A549 (cell line): ENCODE data around the gene MRPS34. TPM values are rescaled to one million over a fixed set of nuclear protein-coding genes. Genes with fewer than 3 reads are reported as not detected.
A peak's percentile ranks its signal among the peaks of the same experiment; 100 is the strongest.

ENCODE experiments used
- ATAC-seq, 2 experiments: fragments of 200-7000 bp in 1 of 2; fragments of >200 bp in 1 of 2; cut with Nextera tagmentation in 1 of 2; cut with Tn5 transposase in 1 of 2; 3 replicates each; pipeline versions ENCODE4 v1.8.0 to v1.9.1; 2018 to 2020; ENCODE audit warnings: mild to moderate bottlenecking in 1 of 2, moderate library complexity in 1 of 2
- CTCF ChIA-PET: fragments of 300-600 bp; sonication (Branson Sonifier 250); formaldehyde crosslinking; extraction: SDS; loops from one replicate; lab custom pipeline; 2021; ENCODE audit warnings: antibody characterized with exemption, inconsistent platforms; lab: Yijun Ruan, JAX
- POLR2A ChIA-PET: fragments of 350-600 bp; formaldehyde crosslinking; extraction: SDS; loops from one replicate; lab custom pipeline; 2021; ENCODE audit warnings: antibody characterized with exemption, inconsistent platforms; lab: Yijun Ruan, JAX
- DNase-seq, 2 experiments: peaks; one replicate each; pipeline versions ENCODE4 v3.0.0 to v3.0.0-alpha.2; 2011 to 2016; ENCODE audit warnings: low read depth in 1 of 2, low spot score in 1 of 2
- FAIRE-seq: peaks from 2 replicates; lab custom pipeline; 2011; peaks lifted over from hg19 to GRCh38; lab: Jason Lieb, UNC
- H3K27ac ChIP-seq, 2 experiments: fragments of >200 bp; sonication (Bioruptor Twin); formaldehyde crosslinking; 3 replicates each; pipeline ENCODE4 v1.5.1; 2016 to 2017
- H3K4me1 ChIP-seq: fragments of >200 bp; sonication (Bioruptor Twin); formaldehyde crosslinking; 3 replicates; pipeline ENCODE4 v1.6.1; 2016
- H3K4me2 ChIP-seq: fragments of >200 bp; sonication (Bioruptor Twin); formaldehyde crosslinking; 3 replicates; pipeline ENCODE4 v1.6.1; 2016
- H3K4me3 ChIP-seq: fragments of >200 bp; sonication (Bioruptor Twin); formaldehyde crosslinking; 3 replicates; pipeline ENCODE4 v1.5.1; 2016
- H3K9me3 ChIP-seq: fragments of >200 bp; sonication (Bioruptor Twin); formaldehyde crosslinking; 3 replicates; pipeline ENCODE4 v1.6.1; 2016
- CBX2 ChIP-seq: fragments of 200-600 bp; sonication (generic); IDR thresholded peaks from 2 replicates; pipeline ENCODE4 v1.6.1; 2016; ENCODE audit warnings: low read depth, mild to moderate bottlenecking, borderline replicate concordance
- CBX8 ChIP-seq: fragments of 200-600 bp; sonication (generic); IDR thresholded peaks from 2 replicates; pipeline ENCODE4 v1.6.1; 2016
- EHF ChIP-seq: fragments of 250-450 bp; sonication (Bioruptor Pico); IDR thresholded peaks from 2 replicates; pipeline ENCODE4 v1.5.0; 2020; ENCODE audit warnings: mild to moderate bottlenecking
- EP300 ChIP-seq, 2 experiments: fragments of >200 bp; sonication (Bioruptor Twin); formaldehyde crosslinking; IDR thresholded peaks; 2 replicates in 1 of 2; 3 replicates in 1 of 2; pipeline ENCODE4 v1.6.1; 2016 to 2017
- FOSL2 ChIP-seq, 2 experiments: fragments of 450-650 bp in 1 of 2; fragments of >200 bp in 1 of 2; sonication (Bioruptor Twin) in 1 of 2; formaldehyde crosslinking; IDR thresholded peaks; 2 replicates each; pipeline versions ENCODE4 v1.5.0 to v1.6.1; 2016 to 2020; ENCODE audit warnings: mild to moderate bottlenecking in 1 of 2, moderate library complexity in 1 of 2
- FOXS1 ChIP-seq: fragments of 250-450 bp; sonication (Bioruptor Pico); IDR thresholded peaks from 2 replicates; pipeline ENCODE4 v1.5.0; 2020; ENCODE audit warnings: mild to moderate bottlenecking, moderate library complexity
- HDAC2 ChIP-seq: fragments of 200-600 bp; sonication (generic); IDR thresholded peaks from 2 replicates; pipeline ENCODE4 v1.6.1; 2016
- HOXB5 ChIP-seq: fragments of 250-450 bp; sonication (Bioruptor Pico); IDR thresholded peaks from 2 replicates; pipeline ENCODE4 v1.5.0; 2020; ENCODE audit warnings: mild to moderate bottlenecking, moderate library complexity
- JUNB ChIP-seq: fragments of >200 bp; sonication (Bioruptor Twin); formaldehyde crosslinking; IDR thresholded peaks from 2 replicates; pipeline ENCODE4 v1.6.1; 2016
- KDM1A ChIP-seq: fragments of 200-600 bp; sonication (generic); IDR thresholded peaks from 2 replicates; pipeline ENCODE4 v1.6.1; 2016; ENCODE audit warnings: low read depth, mild to moderate bottlenecking
- MAFK ChIP-seq: fragments of 450-650 bp; IDR thresholded peaks from 2 replicates; pipeline ENCODE4 v1.6.1; 2014; ENCODE audit not compliant: partially characterized antibody
- MAZ ChIP-seq: fragments of 150-350 bp; IDR thresholded peaks from 2 replicates; pipeline ENCODE4 v1.6.1; 2014; ENCODE audit warnings: antibody characterized with exemption, low read depth, low read length, borderline replicate concordance
- MYC ChIP-seq: IDR thresholded peaks from 2 replicates; pipeline ENCODE4 v1.6.1; 2012; ENCODE audit warnings: mild to moderate bottlenecking, inconsistent platforms, low read length, improper control_type of control experiment, borderline replicate concordance
- NPAS2 ChIP-seq: fragments of 250-450 bp; sonication (Bioruptor Pico); IDR thresholded peaks from 2 replicates; pipeline ENCODE4 v1.8.0; 2022; ENCODE audit warnings: mild to moderate bottlenecking, moderate library complexity, borderline replicate concordance
- POLR2AphosphoS2 ChIP-seq: conservative IDR thresholded peaks from 2 replicates; pipeline ENCODE4 v1.6.1; 2012; ENCODE audit warnings: low read length, improper control_type of control experiment, inconsistent platforms
- RARB ChIP-seq: fragments of 250-450 bp; sonication (Bioruptor Pico); IDR thresholded peaks from 2 replicates; pipeline ENCODE4 v1.8.0; 2021; ENCODE audit warnings: mild to moderate bottlenecking, moderate library complexity
- RCOR1 ChIP-seq: fragments of 150-350 bp; IDR thresholded peaks from 2 replicates; pipeline ENCODE4 v1.6.1; 2014; ENCODE audit warnings: antibody characterized with exemption, low read length, low read depth
- RFX5 ChIP-seq: fragments of 450-650 bp; IDR thresholded peaks from 2 replicates; pipeline ENCODE4 v1.7.1; 2014; ENCODE audit warnings: antibody characterized with exemption, mild to moderate bottlenecking, moderate library complexity
- SREBF2 ChIP-seq: fragments of 450-650 bp; IDR thresholded peaks from 2 replicates; pipeline ENCODE4 v1.6.1; 2014; ENCODE audit warnings: mild to moderate bottlenecking, moderate library complexity
- ZC3H11A ChIP-seq: fragments of 450-650 bp; IDR thresholded peaks from 2 replicates; pipeline ENCODE4 v1.6.1; 2014; ENCODE audit warnings: antibody characterized with exemption, mild to moderate bottlenecking
- ZNF302 ChIP-seq: fragments of 250-450 bp; sonication (Bioruptor Pico); IDR thresholded peaks from 2 replicates; pipeline ENCODE4 v1.9.0; 2021; ENCODE audit warnings: inconsistent platforms, mild to moderate bottlenecking, moderate library complexity
- WGBS: methylation state at CpG from one replicate; pipeline ENCODE4 v1.1.6; 2017; ENCODE audit errors: missing lambda C conversion rate; 5-methylcytosine and 5-hydroxymethylcytosine counted together
- polyA minus RNA-seq: library from RNA; depleted of rRNA, polyadenylated mRNA; stranded (reverse); fragments of >200 nt; gene quantifications from 2 replicates; pipeline ENCODE4 v1.2.3, GENCODE V29; 2011; rRNA and poly(A)+ RNA removed
- polyA plus RNA-seq, 4 experiments: library from polyadenylated mRNA; depleted of rRNA in 3 of 4; stranded (reverse); fragments of >200 nt; fragmentation: RNase III in 1 of 4; extraction: RNeasy Plus Mini Kit Qiagen cat#74134 plus additional on column Dnase treatment in 1 of 4; gene quantifications; 2 replicates in 3 of 4; 3 replicates in 1 of 4; pipeline ENCODE4 v1.2.3, GENCODE V29; 2011 to 2017
- TF ChIP-seq, protein P1 (sequence below): fragments of 150-350 bp; IDR thresholded peaks from 2 replicates; pipeline ENCODE4 v1.6.1; 2014; ENCODE audit warnings: low read depth, mild to moderate bottlenecking, low read length
- TF ChIP-seq, protein P2 (sequence below): IDR thresholded peaks from 2 replicates; pipeline ENCODE4 v1.6.1; 2012
- TF ChIP-seq, protein P3 (sequence below): fragments of >200 bp; sonication (Bioruptor Twin); formaldehyde crosslinking; IDR thresholded peaks from 3 replicates; pipeline ENCODE4 v1.6.1; 2016
- TF ChIP-seq, protein P4 (sequence below): fragments of 450-650 bp; IDR thresholded peaks from 2 replicates; pipeline ENCODE4 v1.6.1; 2014; ENCODE audit warnings: antibody characterized with exemption
- TF ChIP-seq, protein P5 (sequence below): fragments of >200 bp; sonication (Bioruptor Twin); formaldehyde crosslinking; IDR thresholded peaks from 2 replicates; pipeline ENCODE4 v1.6.1; 2016
- TF ChIP-seq, protein P6 (sequence below): fragments of 200-600 bp; sonication (generic); IDR thresholded peaks from 2 replicates; pipeline ENCODE4 v1.6.1; 2016; ENCODE audit warnings: antibody characterized with exemption, mild to moderate bottlenecking, moderate library complexity
- TF ChIP-seq, protein P7 (sequence below): fragments of 250-450 bp; sonication (Bioruptor Pico); IDR thresholded peaks from 2 replicates; pipeline ENCODE4 v1.5.0; 2021; ENCODE audit warnings: mild to moderate bottlenecking, moderate library complexity, borderline replicate concordance

MRPS34 gene
- 105 and 118 TPM in 2 replicates for polyA plus RNA-seq (2011; rRNA removed)
- polyA plus RNA-seq (2012; cell fraction: cytosol; rRNA removed): 247 and 255 TPM in 2 replicates
- polyA plus RNA-seq (2012; cell fraction: nucleus; rRNA removed): 134 and 202 TPM in 2 replicates
- polyA plus RNA-seq (2017; fragmentation: RNase III; extraction: RNeasy Plus Mini Kit Qiagen cat#74134 plus additional on column Dnase treatment): 210 to 220 TPM (median 214 TPM) in 3 replicates
- 33.4 and 34.5 TPM in 2 replicates for polyA minus RNA-seq

DNA sequence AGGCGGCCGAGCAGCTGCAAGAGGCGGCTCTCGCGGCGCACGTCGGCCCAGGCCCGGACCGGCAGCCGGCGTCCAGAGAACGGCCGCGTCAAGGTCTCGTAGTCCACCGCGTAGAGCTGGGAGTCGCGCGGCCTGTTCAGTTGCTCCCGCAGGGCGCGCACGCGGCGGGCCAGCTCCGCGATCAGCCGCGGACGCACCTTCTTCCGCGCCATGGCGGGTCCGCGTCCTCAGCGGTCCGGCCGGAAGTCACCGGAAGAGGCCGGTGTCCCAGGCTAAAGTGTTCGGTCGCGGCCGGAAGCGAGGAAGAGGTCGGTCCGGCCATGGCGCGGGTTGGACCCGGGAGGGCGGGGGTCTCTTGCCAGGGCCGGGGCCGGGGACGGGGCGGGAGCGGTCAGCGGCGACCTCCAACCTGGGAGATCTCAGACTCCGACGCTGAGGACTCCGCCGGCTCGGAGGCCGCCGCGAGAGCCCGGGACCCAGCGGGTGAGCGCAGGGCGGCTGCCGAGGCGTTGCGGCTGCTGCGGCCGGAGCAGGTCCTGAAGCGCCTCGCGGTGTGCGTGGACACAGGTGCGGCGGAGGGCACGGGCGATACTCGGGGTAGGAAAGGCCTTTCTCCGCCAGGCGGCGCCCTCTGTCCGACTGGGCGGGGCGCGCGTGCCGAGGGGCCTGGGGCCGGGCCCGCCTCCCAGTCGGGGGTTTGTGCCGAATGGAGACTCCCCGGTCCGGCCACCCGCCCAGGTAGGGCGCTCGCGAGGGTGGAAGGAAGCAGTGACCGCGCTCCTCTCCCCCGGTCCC lies at the start of gene MRPS34:
Gene MRPS34 (minus strand): TSS at position 227 of the 795 bp plus-strand sequence. CDS start 15 bp downstream, at position 212.
- Histone ChIP-seq H3K9me3 (no peaks in the 10 kb centered on the region), H3K4me3 (peak within 1 kb of the TSS; percentile 85), H3K4me1 (peaks cover 21% of the 10 kb centered on the region), H3K4me2 (peak within 1 kb of the TSS; percentile 98), H3K27ac (peak within 1 kb of the TSS; percentile 95 to 98)
- 0% methylated on average over 12 of the region's 108 CpGs for WGBS
- ATAC-seq (peak; percentile 52 to 70), DNase-seq (peak; percentile 70 to 93), FAIRE-seq (no peak)
- ChIA-PET POLR2A (interaction anchor here (0.6 to 6.5 kb wide), 5 partner anchors 9 to 95 kb away, joined by 3 to 46 read pairs (median 3); partner anchors contain the start of genes JPT2, NUBP2 and SPSB3), CTCF (interaction anchor here (0.7 to 3.5 kb wide), 15 partner anchors 9 to 135 kb away, joined by 3 to 15 read pairs (median 4); partner anchors contain the start of genes IGFALS, MAPK8IP3, NUBP2 and SPSB3)
- TF ChIP-seq EP300 (IDR thresholded peaks at IDR 0.05): no peak
- TF ChIP-seq, protein P1, sequence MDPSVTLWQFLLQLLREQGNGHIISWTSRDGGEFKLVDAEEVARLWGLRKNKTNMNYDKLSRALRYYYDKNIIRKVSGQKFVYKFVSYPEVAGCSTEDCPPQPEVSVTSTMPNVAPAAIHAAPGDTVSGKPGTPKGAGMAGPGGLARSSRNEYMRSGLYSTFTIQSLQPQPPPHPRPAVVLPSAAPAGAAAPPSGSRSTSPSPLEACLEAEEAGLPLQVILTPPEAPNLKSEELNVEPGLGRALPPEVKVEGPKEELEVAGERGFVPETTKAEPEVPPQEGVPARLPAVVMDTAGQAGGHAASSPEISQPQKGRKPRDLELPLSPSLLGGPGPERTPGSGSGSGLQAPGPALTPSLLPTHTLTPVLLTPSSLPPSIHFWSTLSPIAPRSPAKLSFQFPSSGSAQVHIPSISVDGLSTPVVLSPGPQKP: 0 out of 2 replicates have a peak, but pooled peaks have one; percentile 6
- no peak for TF ChIP-seq SREBF2
- TF ChIP-seq ZC3H11A: no peak
- TF ChIP-seq, protein P2, sequence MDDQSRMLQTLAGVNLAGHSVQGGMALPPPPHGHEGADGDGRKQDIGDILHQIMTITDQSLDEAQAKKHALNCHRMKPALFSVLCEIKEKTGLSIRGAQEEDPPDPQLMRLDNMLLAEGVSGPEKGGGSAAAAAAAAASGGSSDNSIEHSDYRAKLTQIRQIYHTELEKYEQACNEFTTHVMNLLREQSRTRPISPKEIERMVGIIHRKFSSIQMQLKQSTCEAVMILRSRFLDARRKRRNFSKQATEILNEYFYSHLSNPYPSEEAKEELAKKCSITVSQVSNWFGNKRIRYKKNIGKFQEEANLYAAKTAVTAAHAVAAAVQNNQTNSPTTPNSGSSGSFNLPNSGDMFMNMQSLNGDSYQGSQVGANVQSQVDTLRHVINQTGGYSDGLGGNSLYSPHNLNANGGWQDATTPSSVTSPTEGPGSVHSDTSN: peak; percentile 65; the same call in 1 of the 2 replicates
- TF ChIP-seq CBX8: no peak
- TF ChIP-seq RCOR1: no peak
- TF ChIP-seq FOSL2 (IDR thresholded peaks at IDR 0.05): no peak
- TF ChIP-seq FOSL2 (CRISPR knock-in tag; IDR thresholded peaks at IDR 0.05): 0 out of 2 replicates have a peak, but pooled peaks have one; percentile 16
- TF ChIP-seq MAZ: 0 out of 2 replicates have a peak, but pooled peaks have one; percentile 66
- no peak for TF ChIP-seq FOXS1 (CRISPR knock-in tag)
- TF ChIP-seq, protein P3, sequence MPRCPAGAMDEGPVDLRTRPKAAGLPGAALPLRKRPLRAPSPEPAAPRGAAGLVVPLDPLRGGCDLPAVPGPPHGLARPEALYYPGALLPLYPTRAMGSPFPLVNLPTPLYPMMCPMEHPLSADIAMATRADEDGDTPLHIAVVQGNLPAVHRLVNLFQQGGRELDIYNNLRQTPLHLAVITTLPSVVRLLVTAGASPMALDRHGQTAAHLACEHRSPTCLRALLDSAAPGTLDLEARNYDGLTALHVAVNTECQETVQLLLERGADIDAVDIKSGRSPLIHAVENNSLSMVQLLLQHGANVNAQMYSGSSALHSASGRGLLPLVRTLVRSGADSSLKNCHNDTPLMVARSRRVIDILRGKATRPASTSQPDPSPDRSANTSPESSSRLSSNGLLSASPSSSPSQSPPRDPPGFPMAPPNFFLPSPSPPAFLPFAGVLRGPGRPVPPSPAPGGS: peak; percentile 68; the same call in 2 of the 3 replicates
- TF ChIP-seq NPAS2 (CRISPR knock-in tag): no peak
- no peak for TF ChIP-seq EHF (CRISPR knock-in tag)
- 0 out of 2 replicates have a peak, but pooled peaks have one; percentile 68 for TF ChIP-seq HOXB5 (CRISPR knock-in tag)
- TF ChIP-seq MYC: peak; percentile 50; the same call in 1 of the 2 replicates
- TF ChIP-seq KDM1A: no peak
- no peak for TF ChIP-seq ZNF302
- TF ChIP-seq CBX2: no peak
- TF ChIP-seq RFX5: no peak
- TF ChIP-seq JUNB: no peak
- TF ChIP-seq HDAC2: no peak
- TF ChIP-seq, protein P4, sequence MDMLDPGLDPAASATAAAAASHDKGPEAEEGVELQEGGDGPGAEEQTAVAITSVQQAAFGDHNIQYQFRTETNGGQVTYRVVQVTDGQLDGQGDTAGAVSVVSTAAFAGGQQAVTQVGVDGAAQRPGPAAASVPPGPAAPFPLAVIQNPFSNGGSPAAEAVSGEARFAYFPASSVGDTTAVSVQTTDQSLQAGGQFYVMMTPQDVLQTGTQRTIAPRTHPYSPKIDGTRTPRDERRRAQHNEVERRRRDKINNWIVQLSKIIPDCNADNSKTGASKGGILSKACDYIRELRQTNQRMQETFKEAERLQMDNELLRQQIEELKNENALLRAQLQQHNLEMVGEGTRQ: no peak
- TF ChIP-seq, protein P5, sequence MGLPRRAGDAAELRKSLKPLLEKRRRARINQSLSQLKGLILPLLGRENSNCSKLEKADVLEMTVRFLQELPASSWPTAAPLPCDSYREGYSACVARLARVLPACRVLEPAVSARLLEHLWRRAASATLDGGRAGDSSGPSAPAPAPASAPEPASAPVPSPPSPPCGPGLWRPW: no peak
- TF ChIP-seq, protein P6, sequence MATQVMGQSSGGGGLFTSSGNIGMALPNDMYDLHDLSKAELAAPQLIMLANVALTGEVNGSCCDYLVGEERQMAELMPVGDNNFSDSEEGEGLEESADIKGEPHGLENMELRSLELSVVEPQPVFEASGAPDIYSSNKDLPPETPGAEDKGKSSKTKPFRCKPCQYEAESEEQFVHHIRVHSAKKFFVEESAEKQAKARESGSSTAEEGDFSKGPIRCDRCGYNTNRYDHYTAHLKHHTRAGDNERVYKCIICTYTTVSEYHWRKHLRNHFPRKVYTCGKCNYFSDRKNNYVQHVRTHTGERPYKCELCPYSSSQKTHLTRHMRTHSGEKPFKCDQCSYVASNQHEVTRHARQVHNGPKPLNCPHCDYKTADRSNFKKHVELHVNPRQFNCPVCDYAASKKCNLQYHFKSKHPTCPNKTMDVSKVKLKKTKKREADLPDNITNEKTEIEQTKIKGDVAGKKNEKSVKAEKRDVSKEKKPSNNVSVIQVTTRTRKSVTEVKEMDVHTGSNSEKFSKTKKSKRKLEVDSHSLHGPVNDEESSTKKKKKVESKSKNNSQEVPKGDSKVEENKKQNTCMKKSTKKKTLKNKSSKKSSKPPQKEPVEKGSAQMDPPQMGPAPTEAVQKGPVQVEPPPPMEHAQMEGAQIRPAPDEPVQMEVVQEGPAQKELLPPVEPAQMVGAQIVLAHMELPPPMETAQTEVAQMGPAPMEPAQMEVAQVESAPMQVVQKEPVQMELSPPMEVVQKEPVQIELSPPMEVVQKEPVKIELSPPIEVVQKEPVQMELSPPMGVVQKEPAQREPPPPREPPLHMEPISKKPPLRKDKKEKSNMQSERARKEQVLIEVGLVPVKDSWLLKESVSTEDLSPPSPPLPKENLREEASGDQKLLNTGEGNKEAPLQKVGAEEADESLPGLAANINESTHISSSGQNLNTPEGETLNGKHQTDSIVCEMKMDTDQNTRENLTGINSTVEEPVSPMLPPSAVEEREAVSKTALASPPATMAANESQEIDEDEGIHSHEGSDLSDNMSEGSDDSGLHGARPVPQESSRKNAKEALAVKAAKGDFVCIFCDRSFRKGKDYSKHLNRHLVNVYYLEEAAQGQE: no peak
- TF ChIP-seq, protein P7, sequence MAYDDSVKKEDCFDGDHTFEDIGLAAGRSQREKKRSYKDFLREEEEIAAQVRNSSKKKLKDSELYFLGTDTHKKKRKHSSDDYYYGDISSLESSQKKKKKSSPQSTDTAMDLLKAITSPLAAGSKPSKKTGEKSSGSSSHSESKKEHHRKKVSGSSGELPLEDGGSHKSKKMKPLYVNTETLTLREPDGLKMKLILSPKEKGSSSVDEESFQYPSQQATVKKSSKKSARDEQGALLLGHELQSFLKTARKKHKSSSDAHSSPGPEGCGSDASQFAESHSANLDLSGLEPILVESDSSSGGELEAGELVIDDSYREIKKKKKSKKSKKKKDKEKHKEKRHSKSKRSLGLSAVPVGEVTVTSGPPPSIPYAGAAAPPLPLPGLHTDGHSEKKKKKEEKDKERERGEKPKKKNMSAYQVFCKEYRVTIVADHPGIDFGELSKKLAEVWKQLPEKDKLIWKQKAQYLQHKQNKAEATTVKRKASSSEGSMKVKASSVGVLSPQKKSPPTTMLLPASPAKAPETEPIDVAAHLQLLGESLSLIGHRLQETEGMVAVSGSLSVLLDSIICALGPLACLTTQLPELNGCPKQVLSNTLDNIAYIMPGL (CRISPR knock-in tag): no peak
- no peak for TF ChIP-seq RARB
- TF ChIP-seq POLR2AphosphoS2: no peak
- no peak for TF ChIP-seq MAFK
